ENCODE measurements around the gene ZFYVE9.
"Not testable (repeated sequence)": the region's sequence is repeated elsewhere in the genome, so short reads cannot be mapped to it uniquely, and the experiment has no call there.

Gene ZFYVE9

GRCh38 chr1:52195161-52195560 lies 53.3 kb downstream of the ZFYVE9 start:
- H3K27ac ChIP-seq: no peak overlapping the region
- TF ChIP-seq ZFX (IDR thresholded peaks at IDR 0.05; ENCODE audit: borderline replicate concordance): no peak
- TF ChIP-seq, protein P1, sequence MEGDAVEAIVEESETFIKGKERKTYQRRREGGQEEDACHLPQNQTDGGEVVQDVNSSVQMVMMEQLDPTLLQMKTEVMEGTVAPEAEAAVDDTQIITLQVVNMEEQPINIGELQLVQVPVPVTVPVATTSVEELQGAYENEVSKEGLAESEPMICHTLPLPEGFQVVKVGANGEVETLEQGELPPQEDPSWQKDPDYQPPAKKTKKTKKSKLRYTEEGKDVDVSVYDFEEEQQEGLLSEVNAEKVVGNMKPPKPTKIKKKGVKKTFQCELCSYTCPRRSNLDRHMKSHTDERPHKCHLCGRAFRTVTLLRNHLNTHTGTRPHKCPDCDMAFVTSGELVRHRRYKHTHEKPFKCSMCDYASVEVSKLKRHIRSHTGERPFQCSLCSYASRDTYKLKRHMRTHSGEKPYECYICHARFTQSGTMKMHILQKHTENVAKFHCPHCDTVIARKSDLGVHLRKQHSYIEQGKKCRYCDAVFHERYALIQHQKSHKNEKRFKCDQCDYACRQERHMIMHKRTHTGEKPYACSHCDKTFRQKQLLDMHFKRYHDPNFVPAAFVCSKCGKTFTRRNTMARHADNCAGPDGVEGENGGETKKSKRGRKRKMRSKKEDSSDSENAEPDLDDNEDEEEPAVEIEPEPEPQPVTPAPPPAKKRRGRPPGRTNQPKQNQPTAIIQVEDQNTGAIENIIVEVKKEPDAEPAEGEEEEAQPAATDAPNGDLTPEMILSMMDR (IDR thresholded peaks at IDR 0.05): no peak

DNA sequence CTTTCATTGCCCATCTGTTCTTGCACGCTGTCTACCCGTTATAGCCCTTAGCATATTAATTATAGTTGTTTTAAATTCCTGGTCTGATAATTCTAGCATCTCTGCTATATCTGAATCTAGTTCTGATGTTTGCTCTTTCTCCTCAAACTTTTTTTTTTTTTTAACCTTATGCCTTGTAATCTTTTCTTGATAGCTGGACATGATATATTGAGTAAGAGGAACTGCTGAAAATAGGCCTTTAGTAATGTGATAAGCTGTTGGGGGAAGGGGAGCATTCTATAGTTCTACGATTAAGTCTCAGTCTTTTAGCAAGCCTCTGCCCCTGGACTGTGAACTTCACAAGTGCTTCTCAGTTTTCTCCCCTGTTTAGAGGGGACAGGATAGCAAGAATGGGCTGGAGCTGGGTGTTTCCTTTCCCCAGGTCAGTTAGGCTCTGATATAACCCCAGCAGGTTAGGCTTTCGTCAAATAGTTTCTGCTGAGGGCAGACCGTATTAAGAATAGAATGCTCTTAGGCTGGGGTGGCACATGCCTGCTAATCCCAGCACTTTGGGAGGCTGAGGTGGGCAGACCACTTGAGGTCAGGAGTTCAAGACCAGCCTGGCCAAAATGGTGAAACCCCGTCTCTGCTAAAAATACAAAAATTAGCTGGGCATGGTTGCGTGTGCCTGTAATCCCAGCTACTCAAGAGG lies 62.2 kb downstream of the ZFYVE9 start:
- no peak overlapping the region for H3K27ac ChIP-seq
- TF ChIP-seq, protein P1 (IDR thresholded peaks at IDR 0.05): no peak
- no peak for TF ChIP-seq ZFX (IDR thresholded peaks at IDR 0.05; ENCODE audit: borderline replicate concordance)

DNA sequence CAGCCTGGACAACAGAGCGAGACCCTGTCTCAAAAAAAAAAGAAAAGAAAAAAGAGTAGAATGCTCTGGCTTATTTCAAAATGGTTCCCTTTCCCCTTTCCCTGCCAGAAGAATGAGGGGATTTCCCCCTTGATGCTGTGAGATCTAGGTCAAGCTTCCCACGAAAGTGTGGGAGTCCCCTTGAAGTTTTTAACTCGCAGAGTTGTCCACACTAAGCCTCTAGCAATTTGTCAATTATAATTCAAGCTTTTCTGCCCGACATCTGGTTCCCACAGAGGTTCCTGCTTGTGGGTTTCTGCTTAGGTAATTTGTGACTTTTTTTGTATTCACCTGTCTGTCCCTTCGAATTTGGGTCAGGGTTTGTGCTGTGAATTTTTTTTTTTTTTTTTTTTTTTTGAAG lies 62.8 kb downstream of the ZFYVE9 start:
- H3K27ac ChIP-seq: no peak overlapping the region
- no peak for TF ChIP-seq ZFX (IDR thresholded peaks at IDR 0.05; ENCODE audit: borderline replicate concordance)
- TF ChIP-seq, protein P1 (IDR thresholded peaks at IDR 0.05): no peak

GRCh38 chr1:52206686-52207085 lies 64.8 kb downstream of the ZFYVE9 start:
- H3K27ac ChIP-seq: not testable (repeated sequence)

GRCh38 chr1:52209429-52209828 lies 67.5 kb downstream of the ZFYVE9 start:
- H3K27ac ChIP-seq: no peak overlapping the region
- TF ChIP-seq, protein P1 (IDR thresholded peaks at IDR 0.05): no peak
- no peak for TF ChIP-seq ZFX (IDR thresholded peaks at IDR 0.05; ENCODE audit: borderline replicate concordance)

GRCh38 chr1:52210044-52210443 lies 68.2 kb downstream of the ZFYVE9 start:
- no peak for TF ChIP-seq ZFX (IDR thresholded peaks at IDR 0.05; ENCODE audit: borderline replicate concordance)
- TF ChIP-seq, protein P1 (IDR thresholded peaks at IDR 0.05): no peak
- H3K27ac ChIP-seq: no peak overlapping the region

DNA sequence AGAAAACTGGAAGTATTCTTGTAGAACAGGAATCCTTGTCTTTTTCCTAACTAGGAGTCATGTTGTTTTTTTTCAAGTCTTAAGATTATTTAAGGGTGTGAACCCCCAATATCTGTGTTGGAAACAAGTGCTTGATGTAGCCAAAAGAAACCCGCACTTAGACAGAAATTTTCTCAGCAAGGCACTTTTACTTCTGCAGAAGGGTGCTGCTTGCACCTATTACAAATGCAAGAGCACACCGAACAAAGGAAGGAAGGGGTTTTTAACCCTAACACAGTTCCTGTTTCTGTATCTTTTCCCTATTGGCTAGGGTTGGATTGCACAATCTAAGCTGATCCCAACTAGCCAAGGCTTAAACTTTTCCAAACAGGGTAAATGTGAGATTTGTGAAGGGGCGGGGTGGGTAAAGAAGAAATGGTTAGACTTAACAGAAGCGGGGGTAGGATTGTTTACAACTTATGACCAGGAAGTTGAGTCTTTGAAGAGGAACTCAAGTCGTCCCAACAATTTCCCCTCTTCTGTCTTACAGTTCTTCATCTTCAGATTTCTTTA lies 75.1 kb downstream of the ZFYVE9 start:
- H3K27ac ChIP-seq: no peak overlapping the region
- TF ChIP-seq ZFX (IDR thresholded peaks at IDR 0.05; ENCODE audit: borderline replicate concordance): no peak
- TF ChIP-seq, protein P1 (IDR thresholded peaks at IDR 0.05): no peak

Data from 22Rv1 (cell line).